Stimulated activated CD8-positive, alpha-beta memory T cell treated with anti-CD3 and anti-CD28 coated beads, Interleukin-15, amount 100 ng/mL, for 1 hour (primary cell): ENCODE measurements around the gene MIB1.

ENCODE experiments used
- DNase-seq: peaks from one replicate; pipeline ENCODE4 v3.0.0-alpha.2; 2020; ENCODE audit warnings: low read depth

The MIB1 gene

GRCh38 chr18:21815101-21815500 is 74.5 kb downstream of the MIB1 start:
- DNase-seq, result no peak

GRCh38 chr18:21820033-21820810 is 79.6 kb downstream of the MIB1 start:
- no peak for DNase-seq

GRCh38 chr18:21820811-21821143 is 80.2 kb downstream of the MIB1 start:
- DNase-seq, result no peak

- no peak for DNase-seq
Observed at GRCh38 chr18:21823848-21824247, 83.3 kb downstream of the MIB1 start.

- no peak for DNase-seq
Observed at GRCh38 chr18:21826196-21826595, 85.6 kb downstream of the MIB1 start.

- no peak for DNase-seq
Observed at GRCh38 chr18:21826641-21827302, 86.2 kb downstream of the MIB1 start.

- DNase-seq, result no peak
Observed at GRCh38 chr18:21830532-21830931, 89.9 kb downstream of the MIB1 start.

- no peak for DNase-seq
Observed at GRCh38 chr18:21831413-21831831, 90.8 kb downstream of the MIB1 start.

GRCh38 chr18:21833604-21834298 is 93.2 kb downstream of the MIB1 start:
- no peak for DNase-seq

- DNase-seq, result no peak
Observed at GRCh38 chr18:21834299-21834660, 93.7 kb downstream of the MIB1 start.

- no peak for DNase-seq
Observed at GRCh38 chr18:21841570-21841969, 101.0 kb downstream of the MIB1 start.

- DNase-seq, result no peak
Observed at GRCh38 chr18:21843341-21843740, 102.7 kb downstream of the MIB1 start.

GRCh38 chr18:21851327-21851961 is 110.9 kb downstream of the MIB1 start:
- DNase-seq, result no peak

GRCh38 chr18:21853016-21853415 is 112.4 kb downstream of the MIB1 start:
- no peak for DNase-seq

- DNase-seq, result no peak
Observed at GRCh38 chr18:21853775-21854552, 113.4 kb downstream of the MIB1 start.

GRCh38 chr18:21855432-21855831 is 114.8 kb downstream of the MIB1 start:
- no peak for DNase-seq

- DNase-seq, result no peak
Observed at GRCh38 chr18:21857871-21858270, 117.3 kb downstream of the MIB1 start.

- DNase-seq, result no peak
Observed at GRCh38 chr18:21858544-21858943, 118.0 kb downstream of the MIB1 start.

GRCh38 chr18:21864386-21864785 is 123.8 kb downstream of the MIB1 start:
- DNase-seq, result no peak

- no peak for DNase-seq
Observed at GRCh38 chr18:21865043-21865442, 124.5 kb downstream of the MIB1 start.

- DNase-seq, result no peak
Observed at GRCh38 chr18:21868770-21869169, 128.2 kb downstream of the MIB1 start.

GRCh38 chr18:21889570-21889969 is 149.0 kb downstream of the MIB1 start:
- no peak for DNase-seq
